Mammary microvascular endothelial cell (primary cell): ENCODE results near the gene CCR1. TPM values are rescaled to one million over a fixed set of nuclear protein-coding genes. Genes with fewer than 3 reads are reported as not detected.

Experiments used
- total RNA-seq: library from RNA; depleted of rRNA; stranded (reverse); fragments of >200 nt; gene quantifications from 2 replicates; pipeline ENCODE4 v1.2.3, GENCODE V29; 2015

The CCR1 gene
- not detected in 2 replicates for total RNA-seq

DNA sequence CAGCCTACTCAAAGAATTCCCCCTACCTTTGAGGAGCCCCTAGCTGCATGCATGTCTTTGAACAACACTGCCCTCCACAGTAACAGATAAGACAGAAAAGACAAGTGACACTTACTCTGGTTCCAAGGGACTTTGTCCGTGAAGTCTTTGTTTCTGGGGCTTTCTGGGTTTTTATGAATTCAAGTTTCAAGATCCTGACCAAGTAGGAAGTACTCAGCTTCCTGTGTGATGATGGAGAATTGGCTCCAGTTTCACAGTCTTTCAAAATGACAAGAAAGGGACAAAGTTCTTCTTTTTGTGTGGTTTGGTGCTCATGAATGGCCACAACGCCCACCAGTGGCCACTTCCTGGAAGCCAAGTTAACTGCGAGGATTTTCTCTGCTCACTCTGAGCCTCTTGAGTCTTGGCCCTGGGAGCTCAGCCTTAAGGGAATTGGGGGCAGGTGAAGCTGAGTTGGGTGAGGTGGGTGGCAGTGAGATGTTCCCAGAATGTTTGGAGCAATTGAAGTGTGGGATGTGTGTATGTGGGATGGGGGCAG lies at the start of gene CCR1:
CCR1 (minus strand) TSS at position 147 of the 538 bp plus-strand sequence. CDS start 4,000 bp downstream, outside the sequence.

DNA sequence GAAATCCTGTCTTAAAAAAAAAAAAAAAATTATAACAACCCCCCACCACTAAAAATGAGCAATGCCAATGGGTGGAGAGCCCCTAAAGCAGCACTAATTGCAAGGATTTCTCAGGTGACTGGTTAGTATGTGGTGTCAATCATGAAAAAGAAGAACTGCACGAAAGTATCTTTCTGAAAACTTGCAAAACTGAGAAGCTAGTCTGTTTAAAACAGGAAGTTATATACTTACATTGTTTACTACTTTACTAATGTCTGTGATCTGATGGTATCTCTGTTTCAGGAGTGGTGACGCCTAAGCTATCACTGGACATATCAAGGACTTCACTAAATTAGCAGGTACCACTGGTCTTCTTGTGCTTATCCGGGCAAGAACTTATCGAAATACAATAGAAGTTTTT lies 34.0 kb upstream of the CCR1 start, which contains the start of gene CCR3:
CCR3 (plus strand) TSS at position 341 of the 400 bp plus-strand sequence. CDS start 22,699 bp downstream, outside the sequence.

Other genes with a start within 250 kb of the CCR1 start
- 11.9 and 14.6 TPM in 2 replicates for gene FYCO1, start 212.5 kb downstream of the CCR1 start, total RNA-seq
- not detected in 2 replicates for gene XCR1, start 180.8 kb downstream of the CCR1 start, total RNA-seq
- not detected in 2 replicates for gene CCR3, start 34.1 kb upstream of the CCR1 start, total RNA-seq
- not detected in 2 replicates for gene CCR2, start 145.8 kb upstream of the CCR1 start, total RNA-seq
- not detected in 2 replicates for gene CCR5, start 162.6 kb upstream of the CCR1 start, total RNA-seq
- gene CCRL2, start 198.9 kb upstream of the CCR1 start, total RNA-seq: 13.9 and 14.8 TPM in 2 replicates